ENCODE data around the gene GRIK4. TPM values are rescaled to one million over a fixed set of nuclear protein-coding genes. Genes with fewer than 3 reads are reported as not detected.

The GRIK4 gene
- total RNA-seq, 4 donors from 2014 or later = 0.09 TPM; not detected in 3

DNA sequence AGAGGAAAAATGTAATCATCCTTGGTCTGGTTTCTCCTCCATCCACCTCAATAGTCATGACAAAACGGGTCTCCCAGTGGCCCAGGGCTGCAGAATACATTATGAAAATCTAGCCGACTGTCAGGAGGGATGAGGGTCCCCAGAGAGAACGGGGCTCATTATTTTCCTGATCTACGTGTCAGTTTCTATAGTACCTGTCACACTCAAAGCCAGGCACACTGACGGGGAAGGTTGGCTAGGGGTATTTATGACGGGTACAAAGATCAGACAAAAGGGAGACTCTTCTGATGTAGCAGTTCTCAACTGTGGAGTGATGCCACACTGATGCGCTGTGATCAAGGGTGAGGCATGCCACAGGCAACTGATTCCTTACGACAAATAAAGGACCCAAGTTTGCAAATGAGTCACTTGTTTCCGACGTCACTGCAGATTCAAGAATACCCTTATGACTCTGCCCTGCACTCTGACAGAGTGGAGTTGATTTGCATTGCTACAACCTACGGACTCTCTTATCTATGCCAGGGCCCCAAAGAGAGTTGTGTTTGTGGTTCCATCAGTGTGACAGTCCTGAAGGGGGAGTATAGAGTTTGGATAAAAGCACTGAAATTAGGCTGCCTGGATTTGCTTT lies 324.2 kb downstream of the GRIK4 start:
- TF ChIP-seq, protein P1, sequence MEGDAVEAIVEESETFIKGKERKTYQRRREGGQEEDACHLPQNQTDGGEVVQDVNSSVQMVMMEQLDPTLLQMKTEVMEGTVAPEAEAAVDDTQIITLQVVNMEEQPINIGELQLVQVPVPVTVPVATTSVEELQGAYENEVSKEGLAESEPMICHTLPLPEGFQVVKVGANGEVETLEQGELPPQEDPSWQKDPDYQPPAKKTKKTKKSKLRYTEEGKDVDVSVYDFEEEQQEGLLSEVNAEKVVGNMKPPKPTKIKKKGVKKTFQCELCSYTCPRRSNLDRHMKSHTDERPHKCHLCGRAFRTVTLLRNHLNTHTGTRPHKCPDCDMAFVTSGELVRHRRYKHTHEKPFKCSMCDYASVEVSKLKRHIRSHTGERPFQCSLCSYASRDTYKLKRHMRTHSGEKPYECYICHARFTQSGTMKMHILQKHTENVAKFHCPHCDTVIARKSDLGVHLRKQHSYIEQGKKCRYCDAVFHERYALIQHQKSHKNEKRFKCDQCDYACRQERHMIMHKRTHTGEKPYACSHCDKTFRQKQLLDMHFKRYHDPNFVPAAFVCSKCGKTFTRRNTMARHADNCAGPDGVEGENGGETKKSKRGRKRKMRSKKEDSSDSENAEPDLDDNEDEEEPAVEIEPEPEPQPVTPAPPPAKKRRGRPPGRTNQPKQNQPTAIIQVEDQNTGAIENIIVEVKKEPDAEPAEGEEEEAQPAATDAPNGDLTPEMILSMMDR (IDR thresholded peaks at IDR 0.05) = no peak
- ATAC-seq (ENCODE audit: low FRiP score) = no peak
- no peak for DNase-seq (ENCODE audit: low spot score)

DNA sequence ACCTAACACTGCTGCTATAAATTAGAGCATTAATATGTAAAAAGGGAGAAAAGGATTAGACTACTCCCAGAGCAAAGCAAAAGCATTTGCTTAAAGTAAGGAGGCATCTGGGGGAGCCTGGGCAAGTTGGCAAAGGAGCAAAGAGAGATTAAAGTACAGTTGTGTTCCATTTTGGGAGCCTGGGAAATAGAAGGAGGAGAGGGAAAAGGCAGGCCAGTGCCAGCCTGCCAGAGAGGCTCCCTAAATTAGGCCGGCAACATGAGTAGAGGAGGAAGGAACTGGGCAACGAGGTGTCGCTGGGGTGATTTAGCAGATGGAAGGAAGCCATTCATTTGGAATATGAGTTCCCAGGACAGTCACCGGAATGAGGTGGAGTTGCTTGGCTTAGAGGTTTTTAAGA lies 326.1 kb downstream of the GRIK4 start:
- DNase-seq (ENCODE audit: low spot score) = no peak
- ATAC-seq (ENCODE audit: low FRiP score) = no peak
- TF ChIP-seq, protein P1 (IDR thresholded peaks at IDR 0.05) = no peak

DNA sequence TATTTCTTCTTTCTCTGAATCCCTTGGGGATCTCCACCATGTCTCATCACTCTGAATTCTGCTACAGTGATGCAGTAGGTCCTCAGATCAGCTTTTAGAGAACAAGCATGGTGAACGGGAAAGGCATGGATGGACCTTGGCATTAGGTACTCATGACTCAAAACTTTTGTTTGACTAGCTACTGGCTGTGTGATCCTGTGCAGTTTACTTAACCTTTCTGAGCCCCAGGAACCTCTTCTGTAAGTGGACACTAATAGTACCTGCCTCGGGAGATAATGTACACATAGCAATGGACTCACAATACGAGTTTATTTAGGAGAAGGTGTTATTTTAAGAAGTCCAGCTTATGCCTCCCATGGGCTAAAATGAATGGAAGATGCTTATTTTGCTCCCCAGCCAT lies 327.7 kb downstream of the GRIK4 start:
- ATAC-seq (ENCODE audit: low FRiP score) = no peak
- TF ChIP-seq, protein P1 (IDR thresholded peaks at IDR 0.05) = no peak
- DNase-seq (ENCODE audit: low spot score) = no peak

DNA sequence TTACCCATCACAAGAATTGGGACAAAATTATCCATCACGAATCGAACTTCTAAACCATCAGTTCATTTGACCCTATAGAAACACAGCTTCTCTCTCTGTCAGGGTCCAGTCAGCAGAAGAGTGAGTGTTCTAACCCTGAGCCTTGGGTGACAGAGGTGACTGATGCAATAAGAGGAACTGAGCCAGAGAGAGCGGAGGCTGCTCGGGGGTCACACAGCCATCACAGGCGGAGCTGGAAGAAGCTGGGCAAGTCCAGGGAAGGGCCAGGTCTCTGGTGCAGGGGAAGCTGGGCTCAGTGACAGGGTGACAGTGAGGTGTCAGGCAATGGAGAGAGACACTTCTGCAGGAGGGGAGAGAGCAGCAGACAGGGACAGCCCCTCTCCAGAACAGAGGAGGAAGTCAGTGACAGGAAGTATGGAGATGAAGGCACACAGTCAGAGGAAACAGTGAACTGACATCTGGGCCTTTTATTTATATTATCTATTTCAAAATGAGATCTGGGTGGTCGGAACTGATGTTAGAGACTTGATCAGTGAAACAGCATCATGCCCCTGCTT lies 328.4 kb downstream of the GRIK4 start:
- DNase-seq (ENCODE audit: low spot score) = no peak
- no peak for ATAC-seq (ENCODE audit: low FRiP score)

DNA sequence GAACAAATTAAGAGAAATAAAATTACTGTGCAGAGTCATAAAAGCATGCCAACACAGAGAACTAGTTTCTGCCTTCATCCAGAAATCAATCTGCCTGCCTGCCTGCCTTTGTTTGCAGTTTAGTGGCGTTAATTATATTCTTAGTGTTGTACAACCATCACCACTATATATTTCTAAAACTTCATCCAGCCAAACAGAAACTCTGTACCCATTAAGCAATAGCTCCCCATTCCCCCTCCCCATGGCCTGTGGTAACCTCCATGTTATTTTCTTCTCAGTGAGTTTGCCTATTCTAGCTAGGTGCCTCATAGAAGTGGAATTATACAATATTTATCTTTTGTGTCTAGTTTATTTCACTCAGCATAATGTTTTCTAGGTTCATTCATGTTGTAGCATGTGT lies 329.1 kb downstream of the GRIK4 start:
- TF ChIP-seq, protein P1 (IDR thresholded peaks at IDR 0.05) = no peak
- ATAC-seq (ENCODE audit: low FRiP score) = no peak
- no peak for DNase-seq (ENCODE audit: low spot score)

More for the DNA sequence above, 328.4 kb downstream of the GRIK4 start:
- TF ChIP-seq, protein P1 (IDR thresholded peaks at IDR 0.05) = no peak

DNA sequence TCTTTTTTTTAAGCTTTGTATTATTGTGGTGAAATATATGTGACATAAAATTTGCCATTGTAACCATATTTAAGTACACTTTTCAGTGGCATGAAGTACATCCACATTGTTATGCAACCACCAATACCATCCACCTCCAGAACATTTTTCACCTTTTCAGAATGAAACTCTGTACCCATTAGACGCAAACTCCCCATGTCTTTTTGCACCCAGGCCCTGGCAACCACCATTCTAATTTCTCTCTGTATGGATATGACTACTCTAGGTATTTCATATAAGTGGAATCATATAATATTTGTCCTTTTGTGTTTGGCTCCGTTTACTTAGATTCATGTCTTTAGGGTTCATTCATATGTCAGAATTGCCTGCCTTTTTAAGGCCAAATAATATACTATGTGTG lies 329.5 kb downstream of the GRIK4 start:
- ATAC-seq (ENCODE audit: low FRiP score) (no peak), DNase-seq (ENCODE audit: low spot score) (no peak)
- TF ChIP-seq, protein P1 (IDR thresholded peaks at IDR 0.05) = no peak

DNA sequence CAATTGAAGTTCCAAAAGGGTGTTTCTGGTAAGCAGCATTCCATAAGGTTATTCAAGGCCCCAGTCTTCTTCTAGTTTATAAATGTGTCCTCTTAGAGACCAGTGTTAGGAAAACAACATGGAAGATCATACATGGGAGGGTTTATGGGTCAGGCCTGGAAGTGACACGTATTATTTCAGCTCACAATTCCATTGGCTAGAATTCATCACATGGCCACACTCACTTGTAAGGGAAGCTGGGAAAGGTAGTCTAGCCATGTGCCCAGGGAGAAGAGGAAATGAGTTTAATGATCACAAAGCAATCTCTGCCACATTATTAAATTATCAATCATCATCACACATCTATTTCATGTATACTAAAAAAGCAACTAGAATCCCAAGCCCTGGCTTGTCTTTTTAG lies 330.6 kb downstream of the GRIK4 start:
- TF ChIP-seq, protein P1 (IDR thresholded peaks at IDR 0.05) = no peak
- ATAC-seq (ENCODE audit: low FRiP score) = no peak
- no peak for DNase-seq (ENCODE audit: low spot score)

Measured in omental fat pad (tissue), 4 donors.